Amygdala (tissue), 56 donors: ENCODE measurements around the gene USP3.
A peak's percentile ranks its signal among the peaks of the same experiment; 100 is the strongest.
"Not testable (repeated sequence)": the region's sequence is repeated elsewhere in the genome, so short reads cannot be mapped to it uniquely, and the experiment has no call there.

Experiments
- DNase-seq, 56 donors: peaks; one replicate each; lab custom pipeline; 2025; lab: John Stamatoyannopoulos, UW

Gene USP3

GRCh38 chr15:63603516-63603915 lies 99.1 kb downstream of the USP3 start:
- peak in 18 of 56 donors; percentile 17 to 68 (median 43) for DNase-seq

DNA sequence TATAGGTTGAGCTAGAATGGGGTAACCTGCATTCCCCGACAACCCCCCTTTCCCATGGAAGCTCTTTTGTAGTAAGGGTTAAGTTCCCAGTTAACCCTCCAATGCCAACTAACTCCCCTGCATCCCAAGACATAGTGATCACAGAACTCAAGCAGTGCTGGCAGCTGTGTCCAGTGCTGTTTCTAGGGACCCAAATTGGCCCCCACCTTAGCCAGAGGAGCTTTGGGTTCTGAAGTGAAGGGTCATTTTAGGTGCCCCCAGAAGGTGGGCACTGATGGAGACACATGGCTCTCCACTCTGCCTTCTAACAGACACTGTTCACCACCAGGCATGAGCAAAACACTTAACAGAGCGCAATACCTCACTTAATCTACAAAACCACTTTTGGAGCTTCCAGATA lies 99.9 kb downstream of the USP3 start:
- DNase-seq = no peak

DNA sequence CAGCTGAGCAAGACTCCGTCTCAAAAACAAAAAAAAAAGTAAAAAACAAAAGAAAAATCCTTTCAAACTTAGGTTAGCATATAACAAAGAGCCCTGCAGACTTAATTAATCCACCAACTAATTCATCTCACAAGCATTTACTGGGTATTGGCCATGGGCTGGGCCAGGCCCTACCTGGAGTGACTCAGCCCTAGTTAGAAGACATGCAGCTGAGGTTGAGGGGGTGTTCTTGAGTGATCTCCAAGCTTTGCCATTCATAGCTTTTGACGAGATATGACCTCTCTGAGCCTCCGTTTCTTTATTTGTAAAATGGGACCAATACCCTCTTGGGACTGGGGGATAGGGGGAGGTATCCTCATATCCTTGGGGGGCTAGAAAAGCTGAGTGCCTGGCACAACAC lies 100.6 kb downstream of the USP3 start:
- no peak for DNase-seq

GRCh38 chr15:63605816-63606215 lies 101.4 kb downstream of the USP3 start:
- no peak for DNase-seq

GRCh38 chr15:63606308-63606707 lies 101.9 kb downstream of the USP3 start:
- DNase-seq = no peak

DNA sequence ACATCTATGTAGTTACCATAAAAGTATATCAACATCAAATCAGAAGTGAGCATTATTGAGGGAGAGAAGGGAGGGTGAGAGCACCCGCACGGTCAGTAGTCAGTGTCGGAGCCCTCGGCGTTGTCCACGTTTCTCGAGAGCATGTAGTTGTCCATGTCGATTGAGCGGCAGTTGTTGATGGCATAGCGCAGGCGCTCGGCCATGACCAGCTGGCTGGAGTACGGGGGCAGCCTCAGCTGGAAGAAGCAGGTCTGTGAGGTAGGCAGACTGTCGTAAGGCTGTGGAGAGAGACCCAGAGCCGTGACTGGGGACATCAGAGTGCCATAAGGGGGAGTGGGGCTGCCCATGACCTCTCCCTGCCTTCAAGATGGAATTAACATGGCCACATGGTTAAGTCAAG lies 104.6 kb downstream of the USP3 start:
- DNase-seq = no peak

- DNase-seq = no peak
Observed at GRCh38 chr15:63609448-63609847, 105.1 kb downstream of the USP3 start.

- peak in 47 of 56 donors; percentile 27 to 91 (median 62) for DNase-seq
Observed at GRCh38 chr15:63610209-63610841, 105.9 kb downstream of the USP3 start.

GRCh38 chr15:63611177-63611576 lies 106.8 kb downstream of the USP3 start:
- DNase-seq = peak in 15 of 56 donors; percentile 23 to 62 (median 46)

DNA sequence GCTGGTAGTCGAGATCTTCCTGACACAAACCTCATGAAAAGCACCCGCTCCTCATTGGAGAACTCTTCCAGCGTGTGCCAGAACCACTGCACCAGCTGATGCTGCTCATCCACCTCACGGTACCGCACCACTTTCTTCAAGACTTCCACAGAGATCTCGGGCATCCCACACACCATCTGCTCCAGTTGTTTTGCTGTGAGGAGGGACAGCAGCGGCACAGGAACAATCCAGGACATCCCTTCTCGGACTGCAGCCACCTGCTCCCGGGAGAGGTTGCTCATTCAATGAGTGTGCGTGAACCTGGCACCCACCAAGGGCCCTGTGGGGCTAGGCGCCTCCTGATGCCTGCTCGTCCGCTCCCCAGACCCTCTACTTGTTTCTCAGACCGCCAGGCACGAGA lies 107.9 kb downstream of the USP3 start:
- DNase-seq = peak in 2 of 56 donors; percentile 14 to 37

GRCh38 chr15:63615935-63616334 lies 111.5 kb downstream of the USP3 start:
- DNase-seq = no peak

- not testable (repeated sequence) for DNase-seq
Observed at GRCh38 chr15:63617147-63617546, 112.8 kb downstream of the USP3 start.

GRCh38 chr15:63617627-63618026 lies 113.2 kb downstream of the USP3 start:
- DNase-seq = not testable (repeated sequence)

DNA sequence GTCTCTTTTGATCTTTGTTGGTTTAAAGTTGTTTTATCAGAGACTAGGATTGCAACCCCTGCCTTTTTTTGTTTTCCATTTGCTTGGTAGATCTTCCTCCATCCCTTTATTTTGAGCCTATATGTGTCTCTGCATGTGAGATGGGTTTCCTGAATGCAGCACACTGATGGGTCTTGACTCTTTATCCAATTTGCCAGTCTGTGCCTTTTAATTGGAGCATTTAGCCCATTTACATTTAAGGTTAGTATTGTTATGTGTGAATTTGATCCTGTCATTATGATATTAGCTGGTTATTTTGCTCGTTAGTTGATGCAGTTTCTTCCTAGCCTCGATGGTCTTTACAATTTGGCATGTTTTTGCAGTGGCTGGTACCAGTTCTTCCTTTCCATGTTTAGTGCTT lies 116.4 kb downstream of the USP3 start:
- DNase-seq = not testable (repeated sequence)

GRCh38 chr15:63623232-63623969 lies 119.0 kb downstream of the USP3 start:
- DNase-seq = no peak

DNA sequence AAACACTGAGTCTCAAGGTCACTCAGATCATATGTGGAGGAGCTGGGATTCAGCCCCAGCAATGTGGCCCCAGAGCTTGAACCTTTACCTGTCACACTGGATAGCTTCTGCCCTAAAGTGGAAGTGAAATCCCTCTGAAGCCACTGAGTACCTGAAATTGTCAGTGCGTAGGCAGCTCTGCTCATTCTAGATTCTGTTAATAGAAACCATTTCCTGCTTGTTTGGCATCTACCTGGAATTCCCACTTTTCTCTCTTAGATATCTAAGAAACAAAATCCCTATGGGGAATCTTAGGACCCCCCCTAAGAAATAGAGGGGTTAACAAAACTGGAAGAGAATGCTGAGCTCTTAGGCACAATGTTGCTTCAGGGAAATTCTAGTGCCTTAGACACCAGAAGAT lies 122.6 kb downstream of the USP3 start:
- DNase-seq = no peak

- DNase-seq = peak in 23 of 56 donors; percentile 17 to 74 (median 45)
Observed at GRCh38 chr15:63628123-63628822, 123.9 kb downstream of the USP3 start.

- peak in 2 of 56 donors; percentile 11 to 12 for DNase-seq
Observed at GRCh38 chr15:63630036-63630751, 125.8 kb downstream of the USP3 start.

GRCh38 chr15:63633312-63633711 lies 128.9 kb downstream of the USP3 start:
- DNase-seq = no peak

- no peak for DNase-seq
Observed at GRCh38 chr15:63634154-63634553, 129.8 kb downstream of the USP3 start.
